ENCODE results near the gene RAB13.

RAB13 gene

DNA sequence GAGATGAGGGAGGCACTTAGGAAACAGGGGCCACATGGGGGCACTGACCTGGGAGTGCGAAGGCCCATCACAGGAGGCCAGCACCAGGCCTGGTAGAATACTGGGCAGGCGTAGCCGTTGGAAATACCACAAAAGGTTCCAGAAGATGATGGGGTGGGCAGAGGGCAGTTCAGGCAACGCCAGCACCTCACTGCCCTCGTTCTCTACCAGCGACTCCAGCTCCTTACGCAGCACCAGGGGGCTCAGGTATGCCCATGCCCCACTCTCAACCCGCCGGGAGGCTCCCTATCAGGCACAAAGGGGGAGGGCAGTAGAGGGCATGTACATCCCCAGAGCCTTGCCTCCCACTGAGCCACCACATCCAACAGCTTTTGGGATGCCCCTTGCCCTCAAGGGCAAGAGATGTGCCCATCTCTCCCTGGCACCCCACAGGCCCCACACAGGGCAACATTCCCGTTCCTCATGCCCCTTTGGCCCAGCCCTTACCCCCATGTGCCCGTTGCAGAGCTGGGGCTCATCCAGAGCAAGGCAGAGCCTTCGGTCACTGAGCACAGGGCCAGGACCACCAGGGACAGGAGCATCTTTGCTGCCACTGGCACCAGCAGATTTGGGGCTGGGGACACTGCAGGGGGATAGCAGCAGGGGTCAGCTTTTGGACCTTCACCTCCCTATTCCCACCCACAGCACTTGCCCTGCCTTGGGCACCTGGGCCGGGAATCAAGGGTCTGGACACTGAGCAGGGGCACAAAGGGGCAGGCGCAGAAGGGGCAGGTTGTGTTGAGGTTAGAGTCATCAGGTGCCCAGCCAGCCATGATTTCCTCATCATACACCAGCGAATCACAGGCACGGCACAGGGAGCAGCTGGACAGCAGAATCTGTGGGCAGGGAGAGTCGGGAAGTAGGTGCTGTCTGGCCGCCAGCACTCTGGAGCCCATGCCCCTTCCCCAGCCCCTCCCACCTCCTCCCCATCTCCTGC is 53.7 kb downstream of the RAB13 start:
- DNase-seq = no peak
